NCI-H1930 (cell line): ENCODE results near the gene ADAT1.

ENCODE experiments used
- DNase-seq, 2 experiments: peaks; one replicate each; lab custom pipeline; 2025; lab: John Stamatoyannopoulos, UW

The ADAT1 gene

GRCh38 chr16:75575958-75576357 lies 47.1 kb downstream of the ADAT1 start:
- DNase-seq = no peak

GRCh38 chr16:75573955-75574354 lies 49.1 kb downstream of the ADAT1 start:
- no peak for DNase-seq

- DNase-seq = no peak
Observed at GRCh38 chr16:75572864-75573542, 50.1 kb downstream of the ADAT1 start.

GRCh38 chr16:75570396-75571065 lies 52.5 kb downstream of the ADAT1 start:
- no peak for DNase-seq

- DNase-seq = no peak
Observed at GRCh38 chr16:75567911-75568310, 55.2 kb downstream of the ADAT1 start.

GRCh38 chr16:75566758-75567255 lies 56.3 kb downstream of the ADAT1 start:
- DNase-seq = no peak

- DNase-seq = peak; percentile 31 to 77
Observed at GRCh38 chr16:75566040-75566757, 56.9 kb downstream of the ADAT1 start, which contains the start of gene GABARAPL2. Gene GABARAPL2 (plus strand): TSS chr16:75566379. CDS start chr16:75566487, 108 bp downstream.

- no peak for DNase-seq
Observed at GRCh38 chr16:75565640-75566039, 57.4 kb downstream of the ADAT1 start.

- DNase-seq = no peak
Observed at GRCh38 chr16:75559564-75560372, 63.3 kb downstream of the ADAT1 start.

GRCh38 chr16:75558846-75559401 lies 64.2 kb downstream of the ADAT1 start:
- no peak for DNase-seq

GRCh38 chr16:75556431-75556950 lies 66.6 kb downstream of the ADAT1 start:
- no peak for DNase-seq

- peak; percentile 80 to 87 for DNase-seq
Observed at GRCh38 chr16:75555707-75556430, 67.2 kb downstream of the ADAT1 start, which contains the start of gene TMEM231. Gene TMEM231 (minus strand): TSS chr16:75556252. CDS start chr16:75556209, 43 bp downstream.

- DNase-seq = peak; percentile 66 to 73
Observed at GRCh38 chr16:75555213-75555706, 67.8 kb downstream of the ADAT1 start.

- DNase-seq = no peak
Observed at GRCh38 chr16:75552951-75553350, 70.1 kb downstream of the ADAT1 start.

- DNase-seq = no peak
Observed at GRCh38 chr16:75550211-75550662, 72.8 kb downstream of the ADAT1 start.
